Measurements from ENCODE around the gene IMPACT. TPM values are rescaled to one million over a fixed set of nuclear protein-coding genes. Genes with fewer than 3 reads are reported as not detected.

The IMPACT gene
- total RNA-seq, 2 experiments from 2014 or later = 6.9 to 8.2 TPM

- Mint-ChIP-seq H3K4me3 (no peak overlapping the region), H3K36me3 (ENCODE audit: low read depth) (peaks cover 8% of the 10 kb centered on the region), H3K27me3 (peaks cover 10% of the 10 kb centered on the region), H3K9me3 (no peaks in the 10 kb centered on the region), H3K4me1 (peaks cover 26% of the 10 kb centered on the region), H3K27ac (no peak overlapping the region)
- ChIA-PET POLR2A (no interaction called here), CTCF (interaction anchor here (2.5 kb wide), 1 partner anchor 23 kb away, joined by 10 read pairs; no protein-coding TSS in a partner anchor)
- no peak for DNase-seq
Observed at GRCh38 chr18:24465486-24465885, 39.0 kb downstream of the IMPACT start.

- peaks cover 20% of the 10 kb centered on the region for H3K4me1 Mint-ChIP-seq
- H3K36me3 Mint-ChIP-seq (ENCODE audit: low read depth) = peaks cover 7% of the 10 kb centered on the region
- ChIA-PET POLR2A (no interaction called here), CTCF (interaction anchor here (2.5 kb wide), 1 partner anchor 22 kb away, joined by 10 read pairs; no protein-coding TSS in a partner anchor)
- H3K27ac Mint-ChIP-seq = no peak overlapping the region
- H3K9me3 Mint-ChIP-seq = no peaks in the 10 kb centered on the region
- no peak overlapping the region for H3K4me3 Mint-ChIP-seq
- H3K27me3 Mint-ChIP-seq = peaks cover 10% of the 10 kb centered on the region
- DNase-seq = no peak
Observed at GRCh38 chr18:24466771-24467170, 40.3 kb downstream of the IMPACT start.

GRCh38 chr18:24470022-24470618 is 43.6 kb downstream of the IMPACT start:
- ChIA-PET CTCF (no interaction called here), POLR2A (no interaction called here)
- no peak for DNase-seq
- H3K27me3 Mint-ChIP-seq = peaks cover 22% of the 10 kb centered on the region
- H3K36me3 Mint-ChIP-seq (ENCODE audit: low read depth) = peaks cover 5% of the 10 kb centered on the region
- H3K4me3 Mint-ChIP-seq = no peak overlapping the region
- no peak overlapping the region for H3K27ac Mint-ChIP-seq
- H3K9me3 Mint-ChIP-seq = no peaks in the 10 kb centered on the region
- peaks cover 6% of the 10 kb centered on the region for H3K4me1 Mint-ChIP-seq

GRCh38 chr18:24470805-24471204 is 44.3 kb downstream of the IMPACT start:
- no peaks in the 10 kb centered on the region for H3K9me3 Mint-ChIP-seq
- ChIA-PET POLR2A (no interaction called here), CTCF (interaction anchor here (1.1 kb wide), 1 partner anchor 105 kb away, joined by 3 read pairs; no protein-coding TSS in a partner anchor)
- no peak overlapping the region for H3K4me3 Mint-ChIP-seq
- peaks cover 24% of the 10 kb centered on the region for H3K27me3 Mint-ChIP-seq
- no peak for DNase-seq
- peaks cover 5% of the 10 kb centered on the region for H3K36me3 Mint-ChIP-seq (ENCODE audit: low read depth)
- no peak overlapping the region for H3K27ac Mint-ChIP-seq
- peaks cover 9% of the 10 kb centered on the region for H3K4me1 Mint-ChIP-seq

GRCh38 chr18:24472591-24472990 is 46.1 kb downstream of the IMPACT start:
- Mint-ChIP-seq H3K27me3 (peaks cover 30% of the 10 kb centered on the region), H3K27ac (no peak overlapping the region), H3K4me1 (peaks cover 6% of the 10 kb centered on the region), H3K4me3 (no peak overlapping the region), H3K36me3 (ENCODE audit: low read depth) (peaks cover 5% of the 10 kb centered on the region), H3K9me3 (no peaks in the 10 kb centered on the region)
- DNase-seq = no peak
- CTCF ChIA-PET = interaction anchor here (1.0 kb wide), 1 partner anchor 12 kb away, joined by 3 read pairs; the partner anchor contains the start of gene HRH4
- POLR2A ChIA-PET = no interaction called here

GRCh38 chr18:24474406-24474805 is 47.9 kb downstream of the IMPACT start:
- DNase-seq = no peak
- ChIA-PET CTCF (interaction anchor here (1.1 to 3.0 kb wide), 3 partner anchors 11 to 38 kb away, joined by 3 to 17 read pairs (median 4); no protein-coding TSS in a partner anchor), POLR2A (interaction anchor here (1.1 kb wide), 1 partner anchor 14 kb away, joined by 4 read pairs; the partner anchor contains the start of gene HRH4)
- Mint-ChIP-seq H3K27me3 (peaks cover 30% of the 10 kb centered on the region), H3K9me3 (no peaks in the 10 kb centered on the region), H3K4me3 (no peak overlapping the region), H3K36me3 (ENCODE audit: low read depth) (peaks cover 5% of the 10 kb centered on the region), H3K4me1 (peaks cover 6% of the 10 kb centered on the region), H3K27ac (no peak overlapping the region)

- Mint-ChIP-seq H3K9me3 (peaks cover 5% of the 10 kb centered on the region), H3K27ac (no peak overlapping the region), H3K4me3 (no peak overlapping the region), H3K4me1 (peaks cover 6% of the 10 kb centered on the region), H3K36me3 (ENCODE audit: low read depth) (peaks cover 2% of the 10 kb centered on the region), H3K27me3 (peaks cover 30% of the 10 kb centered on the region)
- POLR2A ChIA-PET = no interaction called here
- CTCF ChIA-PET = interaction anchor here (3.0 kb wide), 1 partner anchor 12 kb away, joined by 17 read pairs; no protein-coding TSS in a partner anchor
- no peak for DNase-seq
Observed at GRCh38 chr18:24475926-24476589, 49.6 kb downstream of the IMPACT start.

GRCh38 chr18:24479371-24479770 is 52.9 kb downstream of the IMPACT start:
- H3K9me3 Mint-ChIP-seq = peaks cover 5% of the 10 kb centered on the region
- H3K27me3 Mint-ChIP-seq = peaks cover 27% of the 10 kb centered on the region
- H3K27ac Mint-ChIP-seq = no peak overlapping the region
- no peak overlapping the region for H3K4me3 Mint-ChIP-seq
- DNase-seq = no peak
- POLR2A ChIA-PET = no interaction called here
- CTCF ChIA-PET = no interaction called here
- H3K4me1 Mint-ChIP-seq = peaks cover 6% of the 10 kb centered on the region
- peaks cover 2% of the 10 kb centered on the region for H3K36me3 Mint-ChIP-seq (ENCODE audit: low read depth)

GRCh38 chr18:24482821-24483220 is 56.4 kb downstream of the IMPACT start:
- Mint-ChIP-seq H3K27ac (no peak overlapping the region), H3K9me3 (peaks cover 5% of the 10 kb centered on the region), H3K36me3 (ENCODE audit: low read depth) (peaks cover 2% of the 10 kb centered on the region), H3K4me1 (peaks cover 6% of the 10 kb centered on the region), H3K4me3 (no peak overlapping the region), H3K27me3 (peaks cover 16% of the 10 kb centered on the region)
- ChIA-PET CTCF (interaction anchor here (2.0 kb wide), 1 partner anchor 122 kb away, joined by 6 read pairs; no protein-coding TSS in a partner anchor), POLR2A (no interaction called here)
- DNase-seq = no peak

- POLR2A ChIA-PET = no interaction called here
- CTCF ChIA-PET = interaction anchor here (0.6 to 4.1 kb wide), 6 partner anchors 12 to 241 kb away, joined by 3 to 35 read pairs (median 4); partner anchors contain the start of gene HRH4
- Mint-ChIP-seq H3K4me1 (peaks cover 10% of the 10 kb centered on the region), H3K36me3 (ENCODE audit: low read depth) (no peaks in the 10 kb centered on the region), H3K27ac (no peak overlapping the region), H3K9me3 (no peaks in the 10 kb centered on the region), H3K27me3 (peaks cover 18% of the 10 kb centered on the region), H3K4me3 (no peak overlapping the region)
- no peak for DNase-seq
Observed at GRCh38 chr18:24485681-24486080, 59.2 kb downstream of the IMPACT start.

- Mint-ChIP-seq H3K9me3 (no peaks in the 10 kb centered on the region), H3K27ac (no peak overlapping the region), H3K27me3 (peaks cover 20% of the 10 kb centered on the region), H3K36me3 (ENCODE audit: low read depth) (no peaks in the 10 kb centered on the region), H3K4me1 (peaks cover 12% of the 10 kb centered on the region), H3K4me3 (no peak overlapping the region)
- ChIA-PET POLR2A (no interaction called here), CTCF (interaction anchor here (0.6 to 6.8 kb wide), 8 partner anchors 25 to 310 kb away, joined by 3 to 171 read pairs (median 20); partner anchors contain the start of gene HRH4)
- DNase-seq = no peak
Observed at GRCh38 chr18:24486684-24487083, 60.2 kb downstream of the IMPACT start.

- CTCF ChIA-PET = interaction anchor here (0.6 to 6.8 kb wide), 40 partner anchors 11 to 366 kb away, joined by 3 to 171 read pairs (median 5); partner anchors contain the start of genes CABYR, HRH4 and OSBPL1A
- H3K9me3 Mint-ChIP-seq = no peaks in the 10 kb centered on the region
- H3K36me3 Mint-ChIP-seq (ENCODE audit: low read depth) = no peaks in the 10 kb centered on the region
- no peak overlapping the region for H3K4me3 Mint-ChIP-seq
- H3K27me3 Mint-ChIP-seq = peaks cover 23% of the 10 kb centered on the region
- POLR2A ChIA-PET = interaction anchor here (0.6 to 1.4 kb wide), 4 partner anchors 42 to 130 kb away, joined by 3 to 5 read pairs (median 3); no protein-coding TSS in a partner anchor
- DNase-seq = no peak
- H3K4me1 Mint-ChIP-seq = peaks cover 15% of the 10 kb centered on the region
- no peak overlapping the region for H3K27ac Mint-ChIP-seq
Observed at GRCh38 chr18:24488824-24489493, 62.5 kb downstream of the IMPACT start.

- Mint-ChIP-seq H3K4me1 (peaks cover 15% of the 10 kb centered on the region), H3K36me3 (ENCODE audit: low read depth) (no peaks in the 10 kb centered on the region), H3K27ac (no peak overlapping the region), H3K27me3 (peaks cover 35% of the 10 kb centered on the region), H3K9me3 (no peaks in the 10 kb centered on the region), H3K4me3 (no peak overlapping the region)
- CTCF ChIA-PET = interaction anchor here (1.3 to 6.8 kb wide), 5 partner anchors 10 to 314 kb away, joined by 3 to 171 read pairs (median 15); partner anchors contain the start of gene OSBPL1A
- POLR2A ChIA-PET = no interaction called here
- no peak for DNase-seq
Observed at GRCh38 chr18:24490539-24490938, 64.1 kb downstream of the IMPACT start.
